H9 (cell line): Measurements from ENCODE around the gene PRKAR2A. TPM values are rescaled to one million over a fixed set of nuclear protein-coding genes. Genes with fewer than 3 reads are reported as not detected.

ENCODE experiments used
- DNase-seq: peaks from one replicate; pipeline ENCODE4 v3.0.0-alpha.2; 2017
- H2AFZ ChIP-seq: one replicate; pipeline ENCODE4 v1.6.1; 2013; ENCODE audit warnings: mild to moderate bottlenecking, low read length, control low read depth, moderate library complexity
- H2AK5ac ChIP-seq: 2 replicates; pipeline ENCODE4 v1.6.1; 2013; ENCODE audit warnings: low read length, control low read depth, mixed read lengths; ENCODE audit not compliant: insufficient read length
- H2BK120ac ChIP-seq: one replicate; pipeline ENCODE4 v1.6.1; 2013; ENCODE audit warnings: low read depth, mild to moderate bottlenecking, low read length, control low read depth, inconsistent platforms; ENCODE audit not compliant: poor library complexity, severe bottlenecking
- H2BK12ac ChIP-seq: 2 replicates; pipeline ENCODE4 v1.6.1; 2013; ENCODE audit warnings: low read length, control low read depth, mixed read lengths, low read depth; ENCODE audit not compliant: insufficient read length
- H2BK15ac ChIP-seq: 2 replicates; pipeline ENCODE4 v1.6.1; 2013; ENCODE audit warnings: low read depth, low read length, control low read depth
- H2BK20ac ChIP-seq: one replicate; pipeline ENCODE4 v1.6.1; 2013; ENCODE audit warnings: low read depth, mild to moderate bottlenecking, low read length, control low read depth, inconsistent platforms; ENCODE audit not compliant: poor library complexity, severe bottlenecking
- H2BK5ac ChIP-seq: 2 replicates; pipeline ENCODE4 v1.6.1; 2013; ENCODE audit warnings: low read length, control low read depth, mixed read lengths; ENCODE audit not compliant: insufficient read length
- H3K14ac ChIP-seq: 2 replicates; pipeline ENCODE4 v1.6.1; 2013; ENCODE audit warnings: low read length, control low read depth; ENCODE audit not compliant: insufficient read depth
- H3K18ac ChIP-seq: 2 replicates; pipeline ENCODE4 v1.6.1; 2013; ENCODE audit warnings: low read depth, mild to moderate bottlenecking, mixed read lengths, low read length, control low read depth; ENCODE audit not compliant: insufficient read length
- H3K23ac ChIP-seq: 2 replicates; pipeline ENCODE4 v1.6.1; 2013; ENCODE audit warnings: low read length, control low read depth, mixed read lengths, low read depth; ENCODE audit not compliant: insufficient read length
- H3K23me2 ChIP-seq: 2 replicates; pipeline ENCODE4 v1.6.1; 2013; ENCODE audit warnings: low read depth, mild to moderate bottlenecking, mixed read lengths, low read length, control low read depth; ENCODE audit not compliant: insufficient read length, poor library complexity, severe bottlenecking
- H3K27ac ChIP-seq: 2 replicates; pipeline ENCODE4 v1.5.1; 2013; ENCODE audit warnings: low read length, control low read depth, mixed read lengths, low read depth; ENCODE audit not compliant: insufficient read length
- H3K27me3 ChIP-seq: 2 replicates; pipeline ENCODE4 v1.6.1; 2013; ENCODE audit warnings: low read length, control low read depth, inconsistent platforms; ENCODE audit not compliant: insufficient read depth
- H3K4ac ChIP-seq: 2 replicates; pipeline ENCODE4 v1.6.1; 2013; ENCODE audit warnings: low read depth, mild to moderate bottlenecking, control low read depth, inconsistent platforms, low read length, moderate library complexity
- H3K4me1 ChIP-seq: 2 replicates; pipeline ENCODE4 v1.6.1; 2013; ENCODE audit warnings: low read length, control low read depth, inconsistent platforms; ENCODE audit not compliant: insufficient read depth
- H3K4me2 ChIP-seq: 2 replicates; pipeline ENCODE4 v1.6.1; 2013; ENCODE audit warnings: low read length, control low read depth, mixed read lengths; ENCODE audit not compliant: insufficient read length, insufficient read depth
- H3K56ac ChIP-seq: 2 replicates; pipeline ENCODE4 v1.6.1; 2013; ENCODE audit warnings: low read depth, mild to moderate bottlenecking, mixed read lengths, low read length, control low read depth; ENCODE audit not compliant: insufficient read length
- H3K79me1 ChIP-seq: 2 replicates; pipeline ENCODE4 v1.6.1; 2013; ENCODE audit warnings: low read depth, mild to moderate bottlenecking, moderate library complexity, low read length, control low read depth, inconsistent platforms; ENCODE audit not compliant: insufficient read depth, poor library complexity, severe bottlenecking
- H3K79me2 ChIP-seq: 2 replicates; pipeline ENCODE4 v1.6.1; 2013; ENCODE audit warnings: low read length, control low read depth, inconsistent platforms; ENCODE audit not compliant: insufficient read depth
- H3K9ac ChIP-seq: 2 replicates; pipeline ENCODE4 v1.6.1; 2013; ENCODE audit warnings: low read length, control low read depth, mixed read lengths; ENCODE audit not compliant: insufficient read length; ENCODE audit errors: extremely low read depth
- H3K9me3 ChIP-seq: one replicate; pipeline ENCODE4 v1.6.1; 2013; ENCODE audit warnings: low read depth, low read length, inconsistent platforms; ENCODE audit not compliant: control insufficient read depth
- H3T11ph ChIP-seq: one replicate; pipeline ENCODE4 v1.6.1; 2013; ENCODE audit warnings: mild to moderate bottlenecking, low read length, control low read depth, inconsistent platforms
- H4K20me1 ChIP-seq: one replicate; pipeline ENCODE4 v1.6.1; 2013; ENCODE audit not compliant: control insufficient read depth, insufficient read length, insufficient read depth
- H4K5ac ChIP-seq: 2 replicates; pipeline ENCODE4 v1.6.1; 2013; ENCODE audit warnings: low read depth, mild to moderate bottlenecking, mixed read lengths, low read length, control low read depth; ENCODE audit not compliant: insufficient read length
- H4K8ac ChIP-seq: replicated peaks from 2 replicates; pipeline ENCODE4 v1.6.1; 2013; ENCODE audit warnings: low read length, control low read depth, mixed read lengths, low read depth; ENCODE audit not compliant: insufficient read length
- H4K91ac ChIP-seq: 2 replicates; pipeline ENCODE4 v1.6.1; 2013; ENCODE audit warnings: low read depth, mild to moderate bottlenecking, moderate library complexity, mixed read lengths, low read length, control low read depth; ENCODE audit not compliant: insufficient read length
- H3K27ac Mint-ChIP-seq, 3 experiments: 2 replicates in 2 of 3; 3 replicates in 1 of 3; pipeline ENCODE4 v1.8.0; 2020 to 2021; ENCODE audit warnings: mixed read lengths in 3 of 3, mild to moderate bottlenecking in 1 of 3, moderate library complexity in 1 of 3
- H3K27me3 Mint-ChIP-seq: 2 replicates; pipeline ENCODE4 v1.8.0; 2021; ENCODE audit warnings: low read depth, mild to moderate bottlenecking, moderate library complexity, mixed read lengths
- H3K36me3 Mint-ChIP-seq, 3 experiments: 2 replicates in 2 of 3; 3 replicates in 1 of 3; pipeline ENCODE4 v1.8.0; 2020 to 2021; ENCODE audit warnings: low read depth in 3 of 3, mixed read lengths in 3 of 3; ENCODE audit not compliant: insufficient read depth in 1 of 3
- H3K4me1 Mint-ChIP-seq, 2 experiments: 2 replicates each; pipeline ENCODE4 v1.8.0; 2020; ENCODE audit warnings: mixed read lengths in 2 of 2
- H3K4me3 Mint-ChIP-seq, 2 experiments: 2 replicates in 1 of 2; 3 replicates in 1 of 2; pipeline ENCODE4 v1.8.0; 2020 to 2021; ENCODE audit warnings: mild to moderate bottlenecking in 2 of 2, mixed read lengths in 2 of 2, moderate library complexity in 1 of 2
- H3K9me3 Mint-ChIP-seq, 2 experiments: 2 replicates in 1 of 2; 3 replicates in 1 of 2; pipeline ENCODE4 v1.8.0; 2020; ENCODE audit warnings: mild to moderate bottlenecking in 2 of 2, mixed read lengths in 2 of 2, moderate library complexity in 1 of 2
- WGBS: extraction: QIAGEN DNeasy Blood & Tissue Kit; methylation state at CpG from one replicate; pipeline ENCODE4 v1.1.7; 2013; ENCODE audit warnings: missing lambda C conversion rate, low lambda C conversion rate, mixed read lengths; ENCODE audit not compliant: insufficient read length; ENCODE audit errors: extremely low coverage; 5-methylcytosine and 5-hydroxymethylcytosine counted together
- total RNA-seq: library from RNA; stranded (reverse); gene quantifications from 2 replicates; pipeline ENCODE4 v1.2.1, GENCODE V29; 2021
- TF ChIP-seq, protein P1 (sequence below): fragments of 200-600 bp; sonication (generic); conservative IDR thresholded peaks from 3 replicates; pipeline ENCODE4 v1.8.0; 2021; ENCODE audit warnings: antibody characterized with exemption, mild to moderate bottlenecking

The PRKAR2A gene
- total RNA-seq, 1 experiment from 2014 or later = 39.1 TPM

DNA sequence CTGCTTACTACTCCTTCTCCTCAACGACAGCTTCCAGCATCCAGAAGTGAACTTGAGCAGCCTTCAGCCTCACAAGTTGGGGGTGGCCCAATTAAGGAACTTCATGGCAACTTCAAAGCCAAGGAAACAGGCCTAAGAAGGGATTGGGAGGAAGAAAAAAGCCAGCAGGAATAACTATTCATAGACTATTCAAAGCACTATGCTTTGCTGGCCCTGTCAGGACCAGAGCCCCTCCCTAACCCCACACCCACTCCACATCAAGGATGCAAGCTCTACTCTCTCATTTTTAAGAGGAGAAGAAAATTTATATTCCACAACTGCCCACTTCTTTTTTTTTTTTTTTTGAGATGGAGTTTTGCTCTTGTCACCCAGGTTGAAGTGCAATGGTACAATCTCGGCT is 10.0 kb upstream of the PRKAR2A start:
- DNase-seq = no peak
- Histone ChIP-seq H3K23ac (no peak overlapping the region), H4K8ac (no peak overlapping the region), H3K18ac (no peak overlapping the region), H3K4me2 (no peak overlapping the region), H3K27me3 (no peaks in the 10 kb centered on the region), H3K27ac (no peak overlapping the region), H3K4ac (no peak overlapping the region), H2AK5ac (no peak overlapping the region), H4K91ac (no peak overlapping the region), H4K5ac (no peak overlapping the region), H2BK12ac (no peak overlapping the region), H3K14ac (no peak overlapping the region), H3K23me2 (no peaks in the 10 kb centered on the region), H2BK15ac (no peak overlapping the region), H2BK120ac (no peak overlapping the region), H4K20me1 (no peaks in the 10 kb centered on the region), H3K79me1 (no peaks in the 10 kb centered on the region), H2BK5ac (no peak overlapping the region), H2AFZ (no peak overlapping the region), H2BK20ac (no peak overlapping the region), H3T11ph (no peak overlapping the region), H3K56ac (no peak overlapping the region), H3K9ac (no peak overlapping the region), H3K4me1 (no peaks in the 10 kb centered on the region), H3K9me3 (no peaks in the 10 kb centered on the region), H3K79me2 (no peaks in the 10 kb centered on the region)
- H3K27ac Mint-ChIP-seq = no peak overlapping the region
- H3K27me3 Mint-ChIP-seq = no peaks in the 10 kb centered on the region
- H3K4me3 Mint-ChIP-seq = no peak overlapping the region
- no CpG with 5 or more reads among the region's 2 CpGs for WGBS
- H3K9me3 Mint-ChIP-seq = no peaks in the 10 kb centered on the region
- no peaks in the 10 kb centered on the region; a peak in 1 of 7 replicates for H3K36me3 Mint-ChIP-seq
- peaks cover 2 to 5% of the 10 kb centered on the region in 2 experiments; a peak in 3 of 4 replicates for H3K4me1 Mint-ChIP-seq
- TF ChIP-seq, protein P1, sequence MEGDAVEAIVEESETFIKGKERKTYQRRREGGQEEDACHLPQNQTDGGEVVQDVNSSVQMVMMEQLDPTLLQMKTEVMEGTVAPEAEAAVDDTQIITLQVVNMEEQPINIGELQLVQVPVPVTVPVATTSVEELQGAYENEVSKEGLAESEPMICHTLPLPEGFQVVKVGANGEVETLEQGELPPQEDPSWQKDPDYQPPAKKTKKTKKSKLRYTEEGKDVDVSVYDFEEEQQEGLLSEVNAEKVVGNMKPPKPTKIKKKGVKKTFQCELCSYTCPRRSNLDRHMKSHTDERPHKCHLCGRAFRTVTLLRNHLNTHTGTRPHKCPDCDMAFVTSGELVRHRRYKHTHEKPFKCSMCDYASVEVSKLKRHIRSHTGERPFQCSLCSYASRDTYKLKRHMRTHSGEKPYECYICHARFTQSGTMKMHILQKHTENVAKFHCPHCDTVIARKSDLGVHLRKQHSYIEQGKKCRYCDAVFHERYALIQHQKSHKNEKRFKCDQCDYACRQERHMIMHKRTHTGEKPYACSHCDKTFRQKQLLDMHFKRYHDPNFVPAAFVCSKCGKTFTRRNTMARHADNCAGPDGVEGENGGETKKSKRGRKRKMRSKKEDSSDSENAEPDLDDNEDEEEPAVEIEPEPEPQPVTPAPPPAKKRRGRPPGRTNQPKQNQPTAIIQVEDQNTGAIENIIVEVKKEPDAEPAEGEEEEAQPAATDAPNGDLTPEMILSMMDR = no peak
